SH-SY5Y (cell line): Measurements from ENCODE around the gene BCAT1.

Experiments
- GATA2 ChIP-seq: IDR thresholded peaks from 2 replicates; pipeline ENCODE4 v1.6.1; 2011; ENCODE audit warnings: mild to moderate bottlenecking, low read depth, low read length
- GATA3 ChIP-seq: IDR thresholded peaks from 2 replicates; pipeline ENCODE4 v1.6.1; 2011; ENCODE audit warnings: low read depth, mild to moderate bottlenecking, low read length, moderate library complexity

DNA sequence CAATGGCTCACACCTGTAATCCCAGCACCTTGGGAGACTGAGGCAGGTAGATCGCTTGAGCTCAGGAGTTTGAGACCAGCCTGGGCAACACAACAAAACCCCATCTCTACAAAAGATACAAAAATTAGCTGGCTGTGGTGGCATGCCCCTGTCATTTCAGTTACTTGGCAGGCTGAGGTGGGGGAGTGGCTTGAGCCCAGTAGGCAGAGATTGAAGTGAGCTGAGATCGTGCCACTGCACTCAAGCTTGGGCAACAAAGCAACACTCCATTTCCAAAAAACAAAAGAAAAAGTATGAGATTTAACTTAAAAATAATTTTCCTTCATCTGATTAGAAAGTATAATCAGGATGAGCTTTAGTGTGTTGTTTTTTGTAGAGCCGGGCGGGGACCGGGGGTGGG, 47.9 kb upstream of the BCAT1 start:
- no peak for TF ChIP-seq GATA2
- no peak for TF ChIP-seq GATA3
